T-cell (primary cell): ENCODE measurements around the gene MAPT. TPM values are rescaled to one million over a fixed set of nuclear protein-coding genes. Genes with fewer than 3 reads are reported as not detected.

Source experiments
- ATAC-seq, 4 experiments: fragments of 200-7000 bp in 3 of 4; fragments of 150-1000 bp in 1 of 4; cut with Tn5 transposase; replicated peaks in 1 of 4; 1 replicate in 3 of 4; 2 replicates in 1 of 4; pipeline ENCODE4 v1.10.0; 2021; ENCODE audit warnings: moderate library complexity in 3 of 4, mild to moderate bottlenecking in 2 of 4, moderate number of reproducible peaks in 1 of 4
- CTCF ChIA-PET, 2 donors: fragments of 300-600 bp; sonication (Branson Sonifier 250); formaldehyde crosslinking; loops; one replicate each; lab custom pipeline; 2022; ENCODE audit warnings: antibody characterized with exemption in 2 of 2; lab: Charles Lee
- POLR2A ChIA-PET, 2 donors: fragments of 300-600 bp; sonication (Branson Sonifier 250); formaldehyde crosslinking; loops; one replicate each; lab custom pipeline; 2022; ENCODE audit warnings: antibody characterized with exemption in 2 of 2; lab: Charles Lee
- DNase-seq, 35 experiments: peaks; one replicate each; pipeline versions ENCODE4 v3.0.0 to v3.0.0-alpha.2; 2013 to 2023
- H3K27ac ChIP-seq: one replicate; pipeline ENCODE4 v1.5.1; 2013; ENCODE audit warnings: low read length
- H3K27me3 ChIP-seq, 2 experiments: replicated peaks in 1 of 2; 1 replicate in 1 of 2; 2 replicates in 1 of 2; pipeline versions ENCODE4 v1.6.1 to v1.7.0; 2013; ENCODE audit warnings: low read length in 1 of 2, mixed read lengths in 1 of 2; ENCODE audit not compliant: control insufficient read depth in 2 of 2, insufficient read depth in 2 of 2; ENCODE audit errors: extremely low read depth in 1 of 2
- H3K36me3 ChIP-seq, 2 donors: 1 replicate in 1 of 2; 2 replicates in 1 of 2; pipeline versions ENCODE4 v1.6.1 to v1.7.0; 2013; ENCODE audit warnings: low read length in 1 of 2; ENCODE audit not compliant: control insufficient read depth in 2 of 2, insufficient read depth in 1 of 2; ENCODE audit errors: extremely low read depth in 1 of 2
- H3K4me1 ChIP-seq, 2 experiments: 1 replicate in 1 of 2; 2 replicates in 1 of 2; pipeline versions ENCODE4 v1.6.1 to v1.7.0; 2013; ENCODE audit warnings: low read length in 2 of 2, mixed read lengths in 1 of 2; ENCODE audit not compliant: insufficient read depth in 2 of 2, control insufficient read depth in 1 of 2; ENCODE audit errors: extremely low read depth in 1 of 2
- H3K4me3 ChIP-seq, 2 donors: 1 replicate in 1 of 2; 2 replicates in 1 of 2; pipeline versions ENCODE4 v1.5.1 to v1.7.0; 2013; ENCODE audit warnings: mild to moderate bottlenecking in 2 of 2, low read length in 1 of 2, moderate library complexity in 1 of 2; ENCODE audit not compliant: control insufficient read depth in 1 of 2; ENCODE audit errors: extremely low read depth in 1 of 2
- H3K9me3 ChIP-seq: 2 replicates; pipeline ENCODE4 v1.7.0; 2013
- H3K27ac Mint-ChIP-seq, 2 donors: one replicate each; pipeline ENCODE4 v1.8.0; 2020 to 2021; ENCODE audit warnings: mild to moderate bottlenecking in 2 of 2, mixed read lengths in 2 of 2
- H3K27me3 Mint-ChIP-seq, 2 donors: one replicate each; pipeline ENCODE4 v1.8.0; 2021 to 2022; ENCODE audit warnings: mixed read lengths in 2 of 2
- H3K36me3 Mint-ChIP-seq: one replicate; pipeline ENCODE4 v1.8.0; 2021; ENCODE audit warnings: mixed read lengths
- H3K4me1 Mint-ChIP-seq, 3 donors: one replicate each; pipeline ENCODE4 v1.8.0; 2020 to 2022; ENCODE audit warnings: mixed read lengths in 3 of 3, mild to moderate bottlenecking in 1 of 3
- H3K4me3 Mint-ChIP-seq, 3 donors: one replicate each; pipeline ENCODE4 v1.8.0; 2020 to 2022; ENCODE audit warnings: mild to moderate bottlenecking in 3 of 3, mixed read lengths in 3 of 3, moderate library complexity in 3 of 3
- H3K9me3 Mint-ChIP-seq, 3 donors: one replicate each; pipeline ENCODE4 v1.8.0; 2020 to 2022; ENCODE audit warnings: mixed read lengths in 3 of 3
- whole genome bisulfite sequencing: methylation state at CpG from one replicate; pipeline ENCODE4 v1.1.5; 2013; ENCODE audit warnings: missing lambda C conversion rate; ENCODE audit not compliant: insufficient coverage; 5-methylcytosine and 5-hydroxymethylcytosine counted together
- total RNA-seq, 35 experiments: library from RNA in 6 of 35; stranded (reverse) in 6 of 35; fragments of 120-200 nt in 1 of 35; gene quantifications; one replicate each; pipeline versions ENCODE4 v1.2.1 to v1.2.4 and lab custom pipeline; 2013 to 2026

MAPT gene
- total RNA-seq, 5 donors from 2014 or later (not counting 1 experiment from before 2014, with no cell fraction given): 0.86 to 1.8 (median 1.2) TPM

GRCh38 chr17:45876539-45876938, 17.8 kb upstream of the MAPT start:
- Mint-ChIP-seq H3K4me3 (no peak overlapping the region), H3K4me1 (peaks cover 5 to 12% (median 9%) of the 10 kb centered on the region in 3 donors), H3K9me3 (peaks cover 0 to 4% (median 3%) of the 10 kb centered on the region in 3 donors), H3K36me3 (no peaks in the 10 kb centered on the region), H3K27ac (no peak overlapping the region), H3K27me3 (peaks cover 3 to 4% of the 10 kb centered on the region in 2 donors)
- Histone ChIP-seq H3K27ac (no peak overlapping the region), H3K4me3 (no peak overlapping the region), H3K27me3 (peaks cover 0 to 9% of the 10 kb centered on the region in 2 experiments), H3K9me3 (no peaks in the 10 kb centered on the region), H3K36me3 (no peaks in the 10 kb centered on the region), H3K4me1 (peaks cover 0 to 4% of the 10 kb centered on the region in 2 experiments)
- ATAC-seq: no peak
- CTCF ChIA-PET: no interaction called here
- POLR2A ChIA-PET: interaction anchor here in 1 of 2 donors (0.6 kb wide), 1 partner anchor 27 kb away, joined by 4 read pairs; no protein-coding TSS in a partner anchor
- WGBS: 70% methylated on average over 2 of the region's 3 CpGs
- no peak for DNase-seq

GRCh38 chr17:45877467-45877866, 16.9 kb upstream of the MAPT start:
- H3K4me3 Mint-ChIP-seq: no peak overlapping the region
- H3K27ac ChIP-seq: no peak overlapping the region
- H3K4me3 ChIP-seq: no peak overlapping the region
- no peak for DNase-seq
- H3K36me3 ChIP-seq: no peaks in the 10 kb centered on the region
- ATAC-seq: no peak
- peaks cover 0 to 4% (median 3%) of the 10 kb centered on the region in 3 donors for H3K9me3 Mint-ChIP-seq
- no peaks in the 10 kb centered on the region for H3K36me3 Mint-ChIP-seq
- H3K4me1 ChIP-seq: peaks cover 0 to 4% of the 10 kb centered on the region in 2 experiments
- ChIA-PET POLR2A (interaction anchor here in 1 of 2 donors (0.5 kb wide), 1 partner anchor 1345 kb away, joined by 5 read pairs; no protein-coding TSS in a partner anchor), CTCF (no interaction called here)
- no peak overlapping the region for H3K27ac Mint-ChIP-seq
- no CpG with 5 or more reads among the region's 1 CpG for WGBS
- peaks cover 5% of the 10 kb centered on the region in 2 donors for H3K27me3 Mint-ChIP-seq
- peaks cover 5 to 12% (median 9%) of the 10 kb centered on the region in 3 donors for H3K4me1 Mint-ChIP-seq
- H3K27me3 ChIP-seq: peaks cover 0 to 15% of the 10 kb centered on the region in 2 experiments
- H3K9me3 ChIP-seq: no peaks in the 10 kb centered on the region

- H3K4me1 Mint-ChIP-seq: no peaks in the 10 kb centered on the region
- H3K27ac Mint-ChIP-seq: no peak overlapping the region
- 100% methylated on average over 1 of the region's 2 CpGs for WGBS
- ATAC-seq: no peak
- H3K9me3 Mint-ChIP-seq: peaks cover 5 to 9% (median 9%) of the 10 kb centered on the region in 3 donors
- Histone ChIP-seq H3K9me3 (no peaks in the 10 kb centered on the region), H3K27me3 (peaks cover 0 to 12% of the 10 kb centered on the region in 2 experiments), H3K36me3 (no peaks in the 10 kb centered on the region), H3K4me3 (no peak overlapping the region), H3K27ac (no peak overlapping the region), H3K4me1 (no peaks in the 10 kb centered on the region)
- no peak for DNase-seq
- no peak overlapping the region for H3K4me3 Mint-ChIP-seq
- POLR2A ChIA-PET: no interaction called here
- CTCF ChIA-PET: no interaction called here
- H3K36me3 Mint-ChIP-seq: no peaks in the 10 kb centered on the region
- H3K27me3 Mint-ChIP-seq: peaks cover 6 to 17% of the 10 kb centered on the region in 2 donors
These were observed 11.3 kb upstream of the MAPT start for GRCh38 chr17:45883063-45883462.

DNA sequence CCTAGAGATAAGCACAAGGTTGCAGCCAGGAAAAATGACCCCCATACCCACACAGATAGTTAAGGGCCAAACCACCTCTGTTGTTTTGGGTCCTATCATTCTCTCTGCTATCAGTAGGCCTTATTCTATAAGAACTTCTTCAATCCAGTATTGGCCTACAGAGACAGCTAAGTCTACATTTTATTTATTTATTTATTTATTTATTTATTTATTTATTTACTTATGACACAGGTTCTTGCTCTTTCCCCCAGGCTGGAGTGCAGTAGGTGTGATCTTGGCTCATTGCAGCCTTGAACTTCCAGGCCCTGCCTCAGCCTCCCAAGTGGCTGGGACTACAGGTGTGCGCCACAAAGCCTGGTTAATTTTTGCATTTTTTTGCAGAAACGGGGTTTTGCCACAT, 7.5 kb upstream of the MAPT start:
- Histone ChIP-seq H3K36me3 (no peaks in the 10 kb centered on the region), H3K4me1 (no peaks in the 10 kb centered on the region), H3K4me3 (no peak overlapping the region), H3K27ac (no peak overlapping the region), H3K27me3 (peaks cover 0 to 5% of the 10 kb centered on the region in 2 experiments), H3K9me3 (no peaks in the 10 kb centered on the region)
- CTCF ChIA-PET: no interaction called here
- Mint-ChIP-seq H3K36me3 (no peaks in the 10 kb centered on the region), H3K4me1 (no peaks in the 10 kb centered on the region), H3K27ac (no peak overlapping the region), H3K27me3 (peaks cover 1 to 14% of the 10 kb centered on the region in 2 donors), H3K9me3 (peaks cover 5 to 9% (median 9%) of the 10 kb centered on the region in 3 donors), H3K4me3 (no peak overlapping the region)
- WGBS: 83% methylated on average over 2 of the region's 2 CpGs
- POLR2A ChIA-PET: interaction anchor here in 1 of 2 donors (0.7 kb wide), 1 partner anchor 992 kb away, joined by 3 read pairs; no protein-coding TSS in a partner anchor
- DNase-seq (no peak), ATAC-seq (no peak)

DNA sequence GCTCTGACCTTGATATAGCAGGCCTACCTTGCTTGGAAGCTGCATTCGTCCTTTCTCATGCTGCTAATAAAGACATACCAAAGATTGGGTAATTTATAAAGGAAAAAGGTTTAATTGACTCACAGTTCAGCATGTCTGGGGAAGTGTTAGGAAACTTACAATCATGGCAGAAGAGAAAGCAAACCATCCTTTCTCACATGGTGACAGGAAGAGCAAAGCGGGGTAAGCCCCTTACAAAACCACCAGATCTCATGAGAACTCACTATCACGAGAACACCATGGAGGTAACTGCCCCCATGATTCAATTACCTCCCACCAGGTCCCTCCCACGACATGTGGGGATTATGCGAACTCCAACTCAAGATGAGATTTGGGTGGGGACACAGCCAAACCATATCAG, 6.0 kb upstream of the MAPT start:
- no peak overlapping the region for H3K4me3 ChIP-seq
- no peak overlapping the region for H3K4me3 Mint-ChIP-seq

DNA sequence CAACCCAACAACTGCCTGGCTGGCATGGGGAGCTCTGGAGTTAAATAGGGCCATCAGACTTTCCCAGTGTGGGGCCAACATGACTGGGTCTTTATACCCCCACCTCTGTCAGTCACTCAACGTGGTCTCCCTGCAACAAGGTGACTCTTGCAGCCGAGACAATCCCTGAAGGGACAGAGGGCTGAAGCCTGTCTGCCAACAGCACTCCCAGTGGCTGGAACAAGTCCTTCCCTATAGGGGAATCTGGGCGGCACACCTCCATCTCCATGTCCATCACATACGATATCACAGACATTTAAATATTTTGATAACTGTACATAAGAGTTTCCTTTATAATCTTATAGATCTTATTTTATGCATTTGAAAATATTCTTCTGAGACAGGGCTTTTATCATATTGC, 4.8 kb upstream of the MAPT start:
- Histone ChIP-seq H3K4me3 (no peak overlapping the region), H3K27me3 (peaks cover 0 to 3% of the 10 kb centered on the region in 2 experiments), H3K9me3 (no peaks in the 10 kb centered on the region), H3K36me3 (no peaks in the 10 kb centered on the region), H3K27ac (no peak overlapping the region), H3K4me1 (peaks cover under 1 to 4% of the 10 kb centered on the region in 2 experiments)
- Mint-ChIP-seq H3K9me3 (peaks cover 3 to 7% (median 3%) of the 10 kb centered on the region in 3 donors), H3K27ac (no peak overlapping the region), H3K4me3 (no peak overlapping the region), H3K36me3 (no peaks in the 10 kb centered on the region), H3K27me3 (peaks cover 0 to 5% of the 10 kb centered on the region in 2 donors), H3K4me1 (peaks cover 0 to 3% (median 0%) of the 10 kb centered on the region in 3 donors)
- CTCF ChIA-PET: no interaction called here
- POLR2A ChIA-PET: no interaction called here
- no peak for ATAC-seq
- no peak for DNase-seq
- WGBS: no CpG with 5 or more reads among the region's 4 CpGs

More for the DNA sequence above, 6.0 kb upstream of the MAPT start:
- Histone ChIP-seq H3K27ac (no peak overlapping the region), H3K27me3 (no peaks in the 10 kb centered on the region), H3K9me3 (no peaks in the 10 kb centered on the region), H3K4me1 (no peaks in the 10 kb centered on the region), H3K36me3 (no peaks in the 10 kb centered on the region)
- ChIA-PET POLR2A (no interaction called here), CTCF (interaction anchor here in 1 of 2 donors (0.6 kb wide), 1 partner anchor 74 kb away, joined by 3 read pairs; no protein-coding TSS in a partner anchor)
- no peak for DNase-seq
- WGBS: 25% methylated on average over 2 of the region's 5 CpGs
- ATAC-seq: no peak
- H3K27me3 Mint-ChIP-seq: peaks cover 1 to 9% of the 10 kb centered on the region in 2 donors
- H3K27ac Mint-ChIP-seq: no peak overlapping the region
- H3K9me3 Mint-ChIP-seq: peaks cover 5 to 9% (median 9%) of the 10 kb centered on the region in 3 donors
- H3K36me3 Mint-ChIP-seq: no peaks in the 10 kb centered on the region
- no peaks in the 10 kb centered on the region for H3K4me1 Mint-ChIP-seq
